ENCODE measurements around the gene GPBP1L1. TPM values are rescaled to one million over a fixed set of nuclear protein-coding genes. Genes with fewer than 3 reads are reported as not detected.

GPBP1L1 gene
- total and polyA plus RNA-seq, 9 of the 15 experiments (the other 6 are each of a cell fraction or from before 2014, with no cell fraction given): 86.0 to 216 (median 138) TPM

GRCh38 chr1:45668526-45668925 lies 17.8 kb downstream of the GPBP1L1 start:
- ChIA-PET CTCF (ENCODE audit: low intra/inter-chr PET ratio) (no interaction called here), POLR2A (interaction anchor here (1.1 to 1.9 kb wide), 3 partner anchors 10 to 18 kb away, joined by 5 to 7 read pairs (median 6); partner anchors contain the start of gene GPBP1L1)
- no peak for FAIRE-seq
- H3K36me3 ChIP-seq (ENCODE audit: control insufficient read depth, insufficient read depth, low read length): peaks cover 33% of the 10 kb centered on the region; the same call in 2 of the 3 replicates
- 0 out of 5 replicates have a peak, but pooled peaks cover 0 to 3% of the 10 kb centered on the region in 2 experiments for H3K4me1 ChIP-seq (replicated peaks in 1 of 2; ENCODE audit: control insufficient read depth in 2 of 2, insufficient read depth in 2 of 2, low read length in 2 of 2)
- H3K9ac ChIP-seq (ENCODE audit: insufficient read depth in 1 of 2, low read depth in 2 of 2, low read length in 2 of 2): no peak overlapping the region
- no peaks in the 10 kb centered on the region for H3K27me3 ChIP-seq (ENCODE audit: control insufficient read depth in 2 of 2, insufficient read depth in 2 of 2, low read length in 2 of 2)
- no peaks in the 10 kb centered on the region for H3K9me1 ChIP-seq (ENCODE audit: control insufficient read depth, insufficient read depth, low read length)
- no peak overlapping the region for H3K27ac ChIP-seq (ENCODE audit: extremely low read depth, low read depth, low read length)
- TF ChIP-seq ATF4 (CRISPR knock-in tag; IDR thresholded peaks at IDR 0.05) (no peak), NR2C2 (CRISPR knock-in tag; IDR thresholded peaks at IDR 0.05) (no peak), NR2C2 (tag; IDR thresholded peaks at IDR 0.05) (no peak), GTF2A2 (tag; IDR thresholded peaks at IDR 0.05) (no peak), MECOM (CRISPR knock-in tag; IDR thresholded peaks at IDR 0.05) (no peak), ZNF280A (IDR thresholded peaks at IDR 0.05; ENCODE audit: low read depth, partially characterized antibody) (no peak), PYGO2 (tag; IDR thresholded peaks at IDR 0.05) (no peak), RFX5 (IDR thresholded peaks at IDR 0.05; ENCODE audit: low read depth, low read length) (no peak), ZNF551 (CRISPR knock-in tag; IDR thresholded peaks at IDR 0.05) (no peak), SETDB1 (IDR thresholded peaks at IDR 0.05; ENCODE audit: low read length) (no peak), SMARCE1 (IDR thresholded peaks at IDR 0.05) (no peak)
- TF ChIP-seq, protein P1, sequence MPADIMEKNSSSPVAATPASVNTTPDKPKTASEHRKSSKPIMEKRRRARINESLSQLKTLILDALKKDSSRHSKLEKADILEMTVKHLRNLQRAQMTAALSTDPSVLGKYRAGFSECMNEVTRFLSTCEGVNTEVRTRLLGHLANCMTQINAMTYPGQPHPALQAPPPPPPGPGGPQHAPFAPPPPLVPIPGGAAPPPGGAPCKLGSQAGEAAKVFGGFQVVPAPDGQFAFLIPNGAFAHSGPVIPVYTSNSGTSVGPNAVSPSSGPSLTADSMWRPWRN (IDR thresholded peaks at IDR 0.05; ENCODE audit: low read depth): no peak
- H3K4me3 ChIP-seq: no peak overlapping the region
- H3K79me2 ChIP-seq (ENCODE audit: control insufficient read depth, insufficient read depth, low read length): peaks cover 99% of the 10 kb centered on the region
- in situ Hi-C loops (cut with MboI) (no loop called here), intact Hi-C loops (cut with micrococcal nuclease) (no loop called here)
- H4K20me1 ChIP-seq (replicated peaks; ENCODE audit: control insufficient read depth, insufficient read depth, low read length): peaks cover 11% of the 10 kb centered on the region
- ATAC-seq: no peak
- 90% methylated on average over 4 of the region's 4 CpGs for WGBS (ENCODE audit: insufficient coverage, low coverage, missing lambda C conversion rate)
- H2AFZ ChIP-seq (ENCODE audit: low read depth, low read length): no peak overlapping the region
- no TSS peak for BruUV-seq (replicated peaks)
- DNase-seq (ENCODE audit: extremely low read depth in 1 of 4, low spot score in 3 of 4): no peak
- H3K9me3 ChIP-seq (replicated peaks; ENCODE audit: control insufficient read depth, insufficient read depth, low read depth, low read length): no peaks in the 10 kb centered on the region
- no peak overlapping the region for H3K4me2 ChIP-seq (ENCODE audit: insufficient read depth, low read length)

All from K562 (cell line).